ENCODE data around the gene ENKUR. TPM values are rescaled to one million over a fixed set of nuclear protein-coding genes. Genes with fewer than 3 reads are reported as not detected.

ENKUR gene
- total RNA-seq, 1 donor from 2014 or later = not detected

GRCh38 chr10:24989867-24990266 lies 26.1 kb downstream of the ENKUR start:
- no peak for TF ChIP-seq EZH2 (IDR thresholded peaks at IDR 0.05)
- no peak for TF ChIP-seq CTCF (IDR thresholded peaks at IDR 0.05)
- TF ChIP-seq EZH2phosphoT487 (IDR thresholded peaks at IDR 0.05) = no peak
- H2AFZ ChIP-seq (replicated peaks) = no peak overlapping the region
- H3K4me1 ChIP-seq = peaks cover 3% of the 10 kb centered on the region
- no peaks in the 10 kb centered on the region for H3F3A ChIP-seq (ENCODE audit: low read depth)
- H3K9me3 ChIP-seq (ENCODE audit: low read depth) = no peaks in the 10 kb centered on the region
- no peaks in the 10 kb centered on the region for H3K36me3 ChIP-seq
- peaks cover 20% of the 10 kb centered on the region for H3K4me1 Mint-ChIP-seq
- no peaks in the 10 kb centered on the region for H4K20me1 ChIP-seq (ENCODE audit: low read depth)
- peaks cover 1% of the 10 kb centered on the region for H3K36me3 Mint-ChIP-seq
- H3K4me3 Mint-ChIP-seq = no peak overlapping the region
- peaks cover 3% of the 10 kb centered on the region for H3K27me3 Mint-ChIP-seq (ENCODE audit: insufficient read depth, low read depth)
- no peak for DNase-seq (ENCODE audit: low spot score)
- H3K27ac ChIP-seq = no peak overlapping the region
- H3K9ac ChIP-seq = no peak overlapping the region
- no peak overlapping the region for H3K4me3 ChIP-seq
- no peak overlapping the region for H3K4me2 ChIP-seq
- no peaks in the 10 kb centered on the region for H3K27me3 ChIP-seq
- H3K9me3 Mint-ChIP-seq = no peaks in the 10 kb centered on the region
- H3K79me2 ChIP-seq (ENCODE audit: low read depth) = no peaks in the 10 kb centered on the region
- H3K27ac Mint-ChIP-seq = no peak overlapping the region

DNA sequence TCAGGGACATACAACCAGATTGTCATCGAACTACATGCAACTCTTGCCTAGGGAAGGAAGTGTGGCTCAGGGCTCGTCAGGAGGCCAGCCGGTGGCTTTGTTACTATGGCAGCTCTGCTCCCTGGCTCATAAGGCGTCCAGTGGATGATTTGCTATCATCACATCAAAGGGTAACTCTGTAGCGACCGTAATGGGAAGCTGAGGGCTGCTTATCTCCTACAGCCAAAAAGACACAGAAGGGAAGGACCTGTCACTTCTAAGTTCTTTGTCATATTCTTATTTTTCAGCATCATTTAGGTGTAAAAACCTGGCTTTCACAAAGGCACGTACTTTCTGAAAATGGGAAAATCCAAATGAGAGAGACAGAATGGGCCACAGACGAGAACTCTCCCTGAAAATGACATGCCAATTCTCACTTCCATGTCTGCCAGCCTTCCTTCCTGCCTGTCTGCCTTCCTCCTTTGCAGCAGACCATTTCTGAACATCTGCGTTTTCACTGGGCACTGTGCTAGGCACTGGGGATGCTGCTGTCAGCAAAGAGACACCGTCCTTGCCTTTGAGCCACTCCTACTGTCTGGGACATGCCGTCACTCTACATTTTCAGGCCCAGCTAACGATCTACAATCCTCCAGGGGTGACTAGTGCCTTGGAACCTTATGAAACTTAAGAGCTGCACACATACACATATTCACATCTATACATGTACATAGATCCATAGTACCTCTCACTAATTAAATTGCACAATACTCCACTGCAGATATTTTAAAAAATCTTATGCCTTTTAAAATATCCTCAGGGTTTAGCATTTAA lies 26.9 kb downstream of the ENKUR start:
- Histone ChIP-seq H3K4me2 (no peak overlapping the region), H3K79me2 (ENCODE audit: low read depth) (no peaks in the 10 kb centered on the region), H3K9me3 (ENCODE audit: low read depth) (no peaks in the 10 kb centered on the region), H3K27ac (no peak overlapping the region), H3F3A (ENCODE audit: low read depth) (no peaks in the 10 kb centered on the region), H4K20me1 (ENCODE audit: low read depth) (no peaks in the 10 kb centered on the region), H3K4me1 (peaks cover 3% of the 10 kb centered on the region), H3K27me3 (no peaks in the 10 kb centered on the region), H3K9ac (no peak overlapping the region), H3K4me3 (no peak overlapping the region), H2AFZ (replicated peaks) (no peak overlapping the region), H3K36me3 (no peaks in the 10 kb centered on the region)
- H3K27ac Mint-ChIP-seq = peak overlapping the region; percentile 18
- H3K27me3 Mint-ChIP-seq (ENCODE audit: insufficient read depth, low read depth) = peaks cover 3% of the 10 kb centered on the region
- TF ChIP-seq CTCF (IDR thresholded peaks at IDR 0.05) = no peak
- no peak for TF ChIP-seq EZH2 (IDR thresholded peaks at IDR 0.05)
- no peak for TF ChIP-seq EZH2phosphoT487 (IDR thresholded peaks at IDR 0.05)
- peaks cover 1% of the 10 kb centered on the region for H3K36me3 Mint-ChIP-seq
- H3K4me3 Mint-ChIP-seq = no peak overlapping the region
- DNase-seq (ENCODE audit: low spot score) = no peak
- peaks cover 20% of the 10 kb centered on the region for H3K4me1 Mint-ChIP-seq
- H3K9me3 Mint-ChIP-seq = no peaks in the 10 kb centered on the region

DNA sequence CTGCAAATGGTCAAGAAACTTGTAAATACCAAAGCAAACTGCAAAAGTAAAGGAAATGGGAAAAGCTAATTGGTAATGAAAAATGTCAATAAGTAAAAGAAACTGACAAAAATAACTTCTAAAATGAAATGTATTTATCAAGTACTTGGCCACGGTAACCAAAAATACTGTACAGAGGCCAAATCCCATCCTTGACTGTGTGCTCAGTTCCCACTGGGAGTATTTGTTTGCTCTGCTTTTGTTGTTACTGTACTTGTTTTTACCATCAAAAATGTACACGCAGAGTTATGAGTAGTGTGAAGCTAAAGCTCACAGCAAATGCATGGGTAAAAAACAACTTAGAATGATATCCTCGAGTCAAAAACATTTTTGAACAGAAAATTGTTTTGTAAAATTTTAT lies 31.1 kb downstream of the ENKUR start:
- Histone ChIP-seq H3K27ac (no peak overlapping the region), H3K79me2 (ENCODE audit: low read depth) (no peaks in the 10 kb centered on the region), H4K20me1 (ENCODE audit: low read depth) (no peaks in the 10 kb centered on the region), H3K4me1 (peaks cover 3% of the 10 kb centered on the region), H3K4me3 (no peak overlapping the region), H3K36me3 (no peaks in the 10 kb centered on the region), H3K4me2 (no peak overlapping the region), H3K9me3 (ENCODE audit: low read depth) (no peaks in the 10 kb centered on the region), H3K9ac (no peak overlapping the region), H2AFZ (replicated peaks) (no peak overlapping the region), H3K27me3 (no peaks in the 10 kb centered on the region), H3F3A (ENCODE audit: low read depth) (no peaks in the 10 kb centered on the region)
- no peak for DNase-seq (ENCODE audit: low spot score)
- no peaks in the 10 kb centered on the region for H3K27me3 Mint-ChIP-seq (ENCODE audit: insufficient read depth, low read depth)
- H3K4me1 Mint-ChIP-seq = peaks cover 20% of the 10 kb centered on the region
- TF ChIP-seq EZH2 (IDR thresholded peaks at IDR 0.05) = no peak
- no peak for TF ChIP-seq EZH2phosphoT487 (IDR thresholded peaks at IDR 0.05)
- TF ChIP-seq CTCF (IDR thresholded peaks at IDR 0.05) = no peak
- H3K9me3 Mint-ChIP-seq = no peaks in the 10 kb centered on the region
- H3K36me3 Mint-ChIP-seq = peaks cover 1% of the 10 kb centered on the region
- no peak overlapping the region for H3K4me3 Mint-ChIP-seq
- H3K27ac Mint-ChIP-seq = no peak overlapping the region

Measured in neural progenitor cell (in vitro differentiated cells).